WERI-Rb-1 (cell line): ENCODE results near the gene YIPF5.

Source experiments
- DNase-seq: peaks from one replicate; pipeline ENCODE4 v3.0.0-alpha.2; 2020
- H3K27ac ChIP-seq: fragments of 250-450 bp; sonication (Bioruptor Pico); 2 replicates; pipeline ENCODE4 v1.5.1; 2020; ENCODE audit warnings: mild to moderate bottlenecking, moderate library complexity
- H3K27me3 ChIP-seq: fragments of 250-450 bp; sonication (Bioruptor Pico); 2 replicates; pipeline ENCODE4 v1.5.1; 2021; ENCODE audit warnings: mild to moderate bottlenecking, low read depth, moderate library complexity; ENCODE audit not compliant: insufficient read depth, severe bottlenecking
- H3K36me3 ChIP-seq: fragments of 250-450 bp; sonication (Bioruptor Pico); 2 replicates; pipeline ENCODE4 v1.5.1; 2020; ENCODE audit warnings: mild to moderate bottlenecking, moderate library complexity
- H3K4me3 ChIP-seq: 2 replicates; pipeline ENCODE4 v1.5.1; 2011; ENCODE audit warnings: low read depth, mild to moderate bottlenecking, control low read depth, low read length
- H3K9me3 ChIP-seq: fragments of 250-450 bp; sonication (Bioruptor Pico); 2 replicates; pipeline ENCODE4 v1.5.1; 2021; ENCODE audit warnings: mild to moderate bottlenecking, moderate library complexity; ENCODE audit not compliant: severe bottlenecking
- TF ChIP-seq, protein P1 (sequence below): IDR thresholded peaks from 2 replicates; pipeline ENCODE4 v1.5.1; 2011; ENCODE audit warnings: low read depth, mild to moderate bottlenecking, control low read depth, inconsistent platforms, low read length

YIPF5 gene

DNA sequence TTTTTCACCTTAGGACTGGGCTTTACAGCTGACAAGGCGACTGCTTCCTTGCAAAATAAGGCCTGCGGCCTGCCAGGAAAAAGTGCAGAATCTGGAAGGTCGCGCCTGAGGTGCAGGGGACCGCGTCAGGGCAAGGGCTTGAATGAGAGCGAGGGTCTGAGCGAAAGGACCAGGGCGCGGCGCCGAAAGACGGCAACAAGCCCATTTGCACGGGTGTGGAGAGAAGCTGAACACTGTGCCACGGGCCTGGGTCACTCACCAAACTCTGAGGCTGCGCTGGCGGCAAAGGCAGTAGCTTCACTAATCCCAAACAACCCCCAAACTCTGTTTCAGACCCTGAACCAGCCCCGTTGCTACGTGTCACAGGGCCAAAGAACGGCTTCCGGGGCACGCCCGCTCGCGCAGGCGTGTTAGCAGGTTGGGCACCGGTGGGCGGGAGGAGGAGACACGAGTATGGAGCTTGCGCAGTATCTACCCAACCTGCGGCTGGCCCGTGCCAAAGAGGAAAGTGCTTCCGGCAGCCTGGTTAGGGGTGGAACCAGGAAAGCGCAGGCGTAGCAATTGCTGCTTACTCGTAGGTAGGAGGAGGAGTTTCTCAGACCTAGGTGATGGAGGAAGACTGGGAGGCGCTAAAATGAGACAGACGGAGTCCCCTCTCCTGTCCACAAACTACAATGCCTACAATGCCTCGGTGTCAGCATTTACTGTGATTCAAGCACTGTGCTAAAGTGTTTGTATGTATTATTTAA lies at the start of gene YIPF5, which contains the start of gene KCTD16:
TSS of gene YIPF5 (minus strand) at position 384 of the 749 bp plus-strand sequence. CDS start 704 bp downstream, outside the sequence.
TSS of gene KCTD16 (plus strand) at position 598 of the 749 bp plus-strand sequence.
- Histone ChIP-seq H3K27me3 (no peaks in the 10 kb centered on the region), H3K36me3 (peaks cover 28% of the 10 kb centered on the region), H3K4me3 (peak within 1 kb of the TSS; percentile 99), H3K27ac (peak within 1 kb of the TSS; percentile 79), H3K9me3 (no peaks in the 10 kb centered on the region)
- peak; percentile 98 for DNase-seq
- TF ChIP-seq, protein P1, sequence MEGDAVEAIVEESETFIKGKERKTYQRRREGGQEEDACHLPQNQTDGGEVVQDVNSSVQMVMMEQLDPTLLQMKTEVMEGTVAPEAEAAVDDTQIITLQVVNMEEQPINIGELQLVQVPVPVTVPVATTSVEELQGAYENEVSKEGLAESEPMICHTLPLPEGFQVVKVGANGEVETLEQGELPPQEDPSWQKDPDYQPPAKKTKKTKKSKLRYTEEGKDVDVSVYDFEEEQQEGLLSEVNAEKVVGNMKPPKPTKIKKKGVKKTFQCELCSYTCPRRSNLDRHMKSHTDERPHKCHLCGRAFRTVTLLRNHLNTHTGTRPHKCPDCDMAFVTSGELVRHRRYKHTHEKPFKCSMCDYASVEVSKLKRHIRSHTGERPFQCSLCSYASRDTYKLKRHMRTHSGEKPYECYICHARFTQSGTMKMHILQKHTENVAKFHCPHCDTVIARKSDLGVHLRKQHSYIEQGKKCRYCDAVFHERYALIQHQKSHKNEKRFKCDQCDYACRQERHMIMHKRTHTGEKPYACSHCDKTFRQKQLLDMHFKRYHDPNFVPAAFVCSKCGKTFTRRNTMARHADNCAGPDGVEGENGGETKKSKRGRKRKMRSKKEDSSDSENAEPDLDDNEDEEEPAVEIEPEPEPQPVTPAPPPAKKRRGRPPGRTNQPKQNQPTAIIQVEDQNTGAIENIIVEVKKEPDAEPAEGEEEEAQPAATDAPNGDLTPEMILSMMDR: no peak

DNA sequence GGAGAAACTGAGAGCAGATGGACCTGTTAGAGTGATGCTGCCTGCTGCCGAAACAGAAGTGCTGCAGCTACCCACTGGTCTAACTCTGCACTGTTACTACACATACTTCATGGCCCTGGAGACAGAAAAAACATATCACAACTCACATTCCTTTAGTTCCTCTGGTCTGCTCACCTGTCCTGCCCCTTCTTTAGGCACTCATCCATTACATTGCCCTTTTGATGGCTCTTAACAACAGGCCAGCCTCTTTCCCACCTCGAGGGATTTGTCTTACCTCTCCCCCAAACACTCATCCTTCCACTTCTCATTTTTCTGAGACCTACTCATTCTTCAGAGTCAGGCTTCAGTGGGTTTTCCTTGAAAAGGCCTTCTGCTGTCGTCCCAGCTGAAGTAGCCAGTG lies 49.4 kb upstream of the YIPF5 start:
- DNase-seq: no peak
- Histone ChIP-seq H3K27me3 (no peaks in the 10 kb centered on the region), H3K27ac (no peak overlapping the region), H3K4me3 (no peak overlapping the region), H3K9me3 (no peaks in the 10 kb centered on the region), H3K36me3 (no peaks in the 10 kb centered on the region)
- TF ChIP-seq, protein P1: no peak

DNA sequence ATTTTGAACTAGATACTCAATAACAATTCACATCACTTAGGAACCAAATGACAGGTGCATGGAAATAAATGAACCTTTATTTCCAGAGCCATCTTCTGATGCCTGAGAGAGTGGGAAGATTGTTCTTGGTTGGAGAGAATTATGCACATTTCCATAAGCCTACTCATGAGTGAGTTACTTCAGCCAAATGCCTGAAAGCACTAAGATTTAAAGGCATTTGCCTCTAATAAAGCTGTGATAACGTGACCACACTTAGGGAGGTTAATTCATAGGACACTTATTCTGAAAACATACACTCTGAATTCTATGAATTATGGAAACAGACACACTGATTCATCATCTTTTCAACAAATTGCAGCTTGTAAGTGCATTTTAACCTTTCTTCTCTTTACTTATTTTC lies 40.2 kb upstream of the YIPF5 start:
- Histone ChIP-seq H3K27me3 (no peaks in the 10 kb centered on the region), H3K27ac (no peak overlapping the region), H3K9me3 (no peaks in the 10 kb centered on the region), H3K4me3 (no peak overlapping the region), H3K36me3 (no peaks in the 10 kb centered on the region)
- DNase-seq: no peak
- TF ChIP-seq, protein P1: no peak

DNA sequence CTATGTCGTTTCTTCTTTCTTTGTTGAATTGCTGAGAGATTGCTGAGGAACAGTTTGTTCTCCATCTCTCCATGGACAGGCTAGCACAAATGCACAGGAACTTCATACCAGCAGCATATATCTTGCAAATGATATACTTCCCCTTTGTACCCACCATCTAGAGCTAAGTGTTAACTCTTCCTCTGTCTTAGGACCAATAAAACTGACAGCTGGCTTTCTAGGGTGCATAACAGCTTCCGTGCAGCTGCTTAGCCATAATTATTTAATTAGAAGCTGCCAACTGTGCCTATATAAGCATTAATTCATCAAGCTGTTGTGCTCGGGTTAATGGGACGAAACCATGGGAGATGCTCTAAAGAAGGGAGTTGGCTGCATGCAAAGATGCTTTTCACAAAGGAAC lies 38.9 kb upstream of the YIPF5 start:
- Histone ChIP-seq H3K27ac (no peak overlapping the region), H3K4me3 (no peak overlapping the region), H3K36me3 (no peaks in the 10 kb centered on the region), H3K27me3 (no peaks in the 10 kb centered on the region), H3K9me3 (no peaks in the 10 kb centered on the region)
- DNase-seq: no peak
- TF ChIP-seq, protein P1: no peak

DNA sequence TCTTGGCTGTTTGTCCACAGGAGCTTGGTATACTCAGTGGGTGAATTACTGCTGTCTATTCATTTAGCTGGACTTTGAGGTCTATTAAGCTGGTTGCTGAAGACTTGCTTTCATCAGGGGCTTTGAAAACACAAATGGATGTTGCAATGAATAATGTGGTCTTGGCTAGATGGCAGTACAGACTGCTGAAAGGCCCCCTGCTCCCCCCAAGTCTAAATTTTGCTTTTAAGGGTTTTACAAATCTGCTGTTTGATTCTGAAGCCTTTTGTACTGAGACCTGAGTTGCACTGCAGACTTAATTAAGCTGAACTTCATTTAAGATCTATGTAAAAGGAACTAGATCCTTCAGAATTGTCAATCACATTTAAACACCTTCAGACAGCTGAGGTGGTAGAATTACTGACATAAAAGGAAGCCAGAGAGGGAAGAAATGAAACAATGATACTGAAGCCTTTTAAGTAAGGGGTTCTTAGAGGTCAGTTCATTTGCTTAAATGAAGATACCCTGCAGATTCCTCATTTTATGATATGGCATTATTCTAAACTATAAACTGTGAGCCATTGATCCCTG lies 37.5 kb upstream of the YIPF5 start:
- Histone ChIP-seq H3K27ac (no peak overlapping the region), H3K9me3 (no peaks in the 10 kb centered on the region), H3K27me3 (no peaks in the 10 kb centered on the region), H3K4me3 (no peak overlapping the region), H3K36me3 (no peaks in the 10 kb centered on the region)
- TF ChIP-seq, protein P1: peak; percentile 27; the same call in 1 of the 2 replicates
- DNase-seq: no peak

DNA sequence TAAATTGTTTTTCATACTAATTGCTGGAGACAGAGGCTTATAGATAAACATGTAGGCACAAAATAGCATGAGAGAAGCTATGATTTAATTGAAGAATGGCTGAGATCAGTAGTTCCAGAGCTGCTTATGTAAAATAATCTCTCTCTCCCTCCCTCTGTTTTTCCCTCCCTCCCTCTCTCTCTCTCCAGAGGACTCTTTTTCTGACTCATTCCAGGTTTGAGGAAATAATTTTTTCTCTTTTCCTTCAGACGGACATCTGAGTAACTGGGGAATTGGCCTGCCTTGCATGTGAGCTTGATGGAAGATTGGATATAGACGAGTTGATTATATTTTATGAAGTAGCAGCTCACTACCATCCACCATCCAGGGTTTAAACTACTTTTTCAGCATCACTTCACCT lies 35.7 kb upstream of the YIPF5 start:
- Histone ChIP-seq H3K27me3 (no peaks in the 10 kb centered on the region), H3K9me3 (no peaks in the 10 kb centered on the region), H3K27ac (no peak overlapping the region), H3K4me3 (no peak overlapping the region), H3K36me3 (no peaks in the 10 kb centered on the region)
- DNase-seq: no peak
- TF ChIP-seq, protein P1: no peak
